Ishikawa (cell line): ENCODE data around the gene DENND5B.

Experiments
- CEBPB ChIP-seq: IDR thresholded peaks from 2 replicates; pipeline ENCODE4 v1.6.1; 2012
- CREB1 ChIP-seq: IDR thresholded peaks from 2 replicates; pipeline ENCODE4 v1.6.1; 2012; ENCODE audit warnings: low read depth
- EGR1 ChIP-seq: IDR thresholded peaks from 2 replicates; pipeline ENCODE4 v1.6.1; 2012
- EP300 ChIP-seq: IDR thresholded peaks from 2 replicates; pipeline ENCODE4 v1.6.1; 2012; ENCODE audit warnings: borderline replicate concordance
- FOXM1 ChIP-seq: IDR thresholded peaks from 2 replicates; pipeline ENCODE4 v1.6.1; 2012; ENCODE audit warnings: low read depth, borderline replicate concordance
- MAX ChIP-seq: IDR thresholded peaks from 2 replicates; pipeline ENCODE4 v1.6.1; 2012
- NFIC ChIP-seq: IDR thresholded peaks from 2 replicates; pipeline ENCODE4 v1.6.1; 2012
- RAD21 ChIP-seq: IDR thresholded peaks from 2 replicates; pipeline ENCODE4 v1.6.1; 2012; ENCODE audit warnings: low read depth
- TAF1 ChIP-seq: IDR thresholded peaks from 2 replicates; pipeline ENCODE4 v1.6.1; 2012; ENCODE audit warnings: low read depth, mild to moderate bottlenecking
- TCF12 ChIP-seq: IDR thresholded peaks from 2 replicates; pipeline ENCODE4 v1.6.1; 2012; ENCODE audit warnings: low read depth
- TEAD4 ChIP-seq: IDR thresholded peaks from 2 replicates; pipeline ENCODE4 v1.6.1; 2012
- YY1 ChIP-seq: IDR thresholded peaks from 2 replicates; pipeline ENCODE4 v1.6.1; 2012; ENCODE audit warnings: low read depth
- ZBTB7A ChIP-seq: IDR thresholded peaks from 2 replicates; pipeline ENCODE4 v1.6.1; 2012; ENCODE audit warnings: low read depth
- TF ChIP-seq, protein P1 (sequence below): IDR thresholded peaks from 2 replicates; pipeline ENCODE4 v1.6.1; 2012; ENCODE audit warnings: low read depth, mild to moderate bottlenecking
- TF ChIP-seq, protein P2 (sequence below): IDR thresholded peaks from 2 replicates; pipeline ENCODE4 v1.6.1; 2012

Gene DENND5B

DNA sequence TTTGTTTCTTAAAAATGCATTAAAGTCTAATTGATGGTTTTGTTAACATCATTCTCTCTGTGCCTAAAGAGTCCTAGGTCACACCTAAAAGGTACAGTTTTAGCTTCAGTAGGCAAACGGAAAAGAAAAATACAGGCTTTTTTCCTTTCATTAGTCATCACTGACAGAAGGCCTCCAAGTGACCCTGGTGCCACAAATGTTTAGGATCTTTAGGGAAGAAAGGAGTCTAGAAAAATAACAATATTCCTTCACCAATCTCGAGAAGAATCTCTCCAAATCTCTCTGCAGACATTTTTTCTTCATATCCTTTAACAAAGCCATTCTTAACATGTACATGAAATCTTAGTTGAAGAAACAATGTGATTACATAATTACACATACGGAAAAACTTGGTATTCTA is 2.0 kb downstream of the DENND5B start:
- no peak for TF ChIP-seq CEBPB
- TF ChIP-seq TEAD4, result no peak
- no peak for TF ChIP-seq EGR1
- no peak for TF ChIP-seq TAF1
- no peak for TF ChIP-seq MAX
- no peak for TF ChIP-seq ZBTB7A
- TF ChIP-seq, protein P1, sequence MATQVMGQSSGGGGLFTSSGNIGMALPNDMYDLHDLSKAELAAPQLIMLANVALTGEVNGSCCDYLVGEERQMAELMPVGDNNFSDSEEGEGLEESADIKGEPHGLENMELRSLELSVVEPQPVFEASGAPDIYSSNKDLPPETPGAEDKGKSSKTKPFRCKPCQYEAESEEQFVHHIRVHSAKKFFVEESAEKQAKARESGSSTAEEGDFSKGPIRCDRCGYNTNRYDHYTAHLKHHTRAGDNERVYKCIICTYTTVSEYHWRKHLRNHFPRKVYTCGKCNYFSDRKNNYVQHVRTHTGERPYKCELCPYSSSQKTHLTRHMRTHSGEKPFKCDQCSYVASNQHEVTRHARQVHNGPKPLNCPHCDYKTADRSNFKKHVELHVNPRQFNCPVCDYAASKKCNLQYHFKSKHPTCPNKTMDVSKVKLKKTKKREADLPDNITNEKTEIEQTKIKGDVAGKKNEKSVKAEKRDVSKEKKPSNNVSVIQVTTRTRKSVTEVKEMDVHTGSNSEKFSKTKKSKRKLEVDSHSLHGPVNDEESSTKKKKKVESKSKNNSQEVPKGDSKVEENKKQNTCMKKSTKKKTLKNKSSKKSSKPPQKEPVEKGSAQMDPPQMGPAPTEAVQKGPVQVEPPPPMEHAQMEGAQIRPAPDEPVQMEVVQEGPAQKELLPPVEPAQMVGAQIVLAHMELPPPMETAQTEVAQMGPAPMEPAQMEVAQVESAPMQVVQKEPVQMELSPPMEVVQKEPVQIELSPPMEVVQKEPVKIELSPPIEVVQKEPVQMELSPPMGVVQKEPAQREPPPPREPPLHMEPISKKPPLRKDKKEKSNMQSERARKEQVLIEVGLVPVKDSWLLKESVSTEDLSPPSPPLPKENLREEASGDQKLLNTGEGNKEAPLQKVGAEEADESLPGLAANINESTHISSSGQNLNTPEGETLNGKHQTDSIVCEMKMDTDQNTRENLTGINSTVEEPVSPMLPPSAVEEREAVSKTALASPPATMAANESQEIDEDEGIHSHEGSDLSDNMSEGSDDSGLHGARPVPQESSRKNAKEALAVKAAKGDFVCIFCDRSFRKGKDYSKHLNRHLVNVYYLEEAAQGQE, result no peak
- no peak for TF ChIP-seq RAD21
- no peak for TF ChIP-seq NFIC
- TF ChIP-seq, protein P2, sequence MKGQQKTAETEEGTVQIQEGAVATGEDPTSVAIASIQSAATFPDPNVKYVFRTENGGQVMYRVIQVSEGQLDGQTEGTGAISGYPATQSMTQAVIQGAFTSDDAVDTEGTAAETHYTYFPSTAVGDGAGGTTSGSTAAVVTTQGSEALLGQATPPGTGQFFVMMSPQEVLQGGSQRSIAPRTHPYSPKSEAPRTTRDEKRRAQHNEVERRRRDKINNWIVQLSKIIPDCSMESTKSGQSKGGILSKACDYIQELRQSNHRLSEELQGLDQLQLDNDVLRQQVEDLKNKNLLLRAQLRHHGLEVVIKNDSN, result no peak
- no peak for TF ChIP-seq YY1

DNA sequence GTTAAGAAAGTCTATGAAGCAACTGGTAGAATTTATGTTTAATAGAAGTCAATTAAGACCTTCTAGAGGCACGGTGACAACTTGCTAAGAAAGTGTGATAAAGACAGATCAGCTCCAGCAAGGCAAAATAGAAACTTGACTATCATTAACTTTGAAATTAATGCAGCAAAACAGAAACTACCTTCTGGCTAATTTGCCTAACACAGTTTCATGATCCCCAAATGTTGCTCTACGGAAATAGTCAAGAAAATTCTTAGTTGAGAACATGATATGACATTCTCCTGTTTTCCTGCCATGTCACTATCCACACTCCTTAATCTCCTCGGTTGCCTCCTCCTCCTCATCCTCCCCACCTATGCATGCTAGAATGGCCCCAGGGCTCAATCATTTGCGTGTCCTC is 4.2 kb downstream of the DENND5B start:
- TF ChIP-seq, protein P1, result no peak
- no peak for TF ChIP-seq TAF1
- TF ChIP-seq EGR1, result no peak
- TF ChIP-seq EP300, result no peak
- no peak for TF ChIP-seq CREB1
- no peak for TF ChIP-seq MAX
- TF ChIP-seq ZBTB7A, result no peak
- TF ChIP-seq, protein P2, result no peak
- TF ChIP-seq RAD21, result no peak
- TF ChIP-seq NFIC, result no peak
- no peak for TF ChIP-seq YY1
- no peak for TF ChIP-seq TEAD4
- TF ChIP-seq FOXM1, result no peak
- TF ChIP-seq CEBPB, result no peak
- no peak for TF ChIP-seq TCF12

DNA sequence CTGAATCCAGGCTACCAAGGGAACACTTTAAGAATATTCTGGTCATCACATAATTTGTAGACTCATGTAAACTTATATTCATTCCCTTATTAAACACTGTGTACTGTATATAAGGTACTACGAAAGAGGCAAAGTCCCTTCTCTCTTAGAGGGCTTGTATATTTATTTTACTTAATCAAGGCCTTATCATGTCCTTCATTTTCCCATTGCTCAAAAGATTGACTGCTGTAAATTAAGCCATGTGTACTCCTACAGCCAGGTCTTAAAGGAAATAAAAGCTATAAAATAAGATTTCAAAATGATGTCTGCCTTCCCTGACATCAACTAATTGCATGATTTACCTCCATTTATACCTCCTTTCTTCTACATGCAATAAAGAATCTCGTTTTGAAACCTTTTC is 5.0 kb downstream of the DENND5B start:
- TF ChIP-seq RAD21, result no peak
- no peak for TF ChIP-seq TCF12
- no peak for TF ChIP-seq YY1
- no peak for TF ChIP-seq TAF1
- no peak for TF ChIP-seq EGR1
- TF ChIP-seq, protein P2, result no peak
- TF ChIP-seq TEAD4, result no peak
- no peak for TF ChIP-seq MAX
- TF ChIP-seq FOXM1, result no peak
- TF ChIP-seq, protein P1, result no peak
- no peak for TF ChIP-seq NFIC
- no peak for TF ChIP-seq CREB1
- TF ChIP-seq CEBPB, result no peak
- TF ChIP-seq EP300, result no peak
- no peak for TF ChIP-seq ZBTB7A

DNA sequence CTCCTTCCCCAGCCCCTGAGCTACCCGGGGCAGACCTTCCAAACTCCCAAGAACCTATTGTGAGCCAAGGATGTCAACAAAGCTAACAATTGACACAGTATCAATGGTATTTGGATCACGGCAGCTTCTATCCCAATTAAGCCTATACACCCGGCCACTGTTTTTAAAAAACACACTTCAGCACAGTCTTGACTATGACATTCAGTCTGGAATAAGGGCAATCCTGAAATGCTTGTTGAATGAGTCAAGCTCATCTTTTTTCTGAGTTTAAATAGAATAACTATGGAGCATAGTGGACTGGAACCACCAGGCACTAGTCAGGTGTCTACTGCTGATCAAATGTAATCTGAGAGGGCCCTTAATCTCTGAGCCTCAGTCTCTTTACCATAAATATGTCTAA is 5.7 kb downstream of the DENND5B start:
- TF ChIP-seq, protein P1, result no peak
- TF ChIP-seq CREB1, result no peak
- 0 out of 2 replicates have a peak, but pooled peaks have one; percentile 39 for TF ChIP-seq TEAD4
- no peak for TF ChIP-seq MAX
- no peak for TF ChIP-seq NFIC
- TF ChIP-seq TCF12, result no peak
- no peak for TF ChIP-seq RAD21
- no peak for TF ChIP-seq EP300
